HUDEP-2 (cell line): ENCODE data around the gene SOCS6.

Experiments used
- DNase-seq, 76 experiments: peaks; one replicate each; lab custom pipeline; 2025; ENCODE audit not compliant: unreplicated experiment in 76 of 76; lab: John Stamatoyannopoulos, UW

Gene SOCS6

DNA sequence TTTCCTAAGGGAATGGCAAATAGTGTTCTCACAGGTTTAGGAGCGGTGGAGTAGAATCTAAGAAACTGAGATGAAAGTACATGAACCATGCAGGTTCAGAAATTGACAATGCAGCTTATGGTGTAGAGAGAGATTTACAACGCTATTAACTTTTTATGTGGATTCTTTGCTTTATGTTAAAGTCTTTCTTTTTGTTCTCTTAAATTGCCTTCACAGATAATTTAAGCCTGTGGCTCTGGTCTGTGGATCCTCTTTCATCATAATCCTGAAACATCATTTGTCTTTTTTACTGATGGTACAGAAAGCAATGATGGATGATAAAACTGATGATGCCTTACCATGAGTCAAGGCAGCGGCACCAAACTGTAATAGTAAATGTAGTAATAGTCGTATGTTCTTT lies 30.3 kb downstream of the SOCS6 start:
- DNase-seq = no peak

DNA sequence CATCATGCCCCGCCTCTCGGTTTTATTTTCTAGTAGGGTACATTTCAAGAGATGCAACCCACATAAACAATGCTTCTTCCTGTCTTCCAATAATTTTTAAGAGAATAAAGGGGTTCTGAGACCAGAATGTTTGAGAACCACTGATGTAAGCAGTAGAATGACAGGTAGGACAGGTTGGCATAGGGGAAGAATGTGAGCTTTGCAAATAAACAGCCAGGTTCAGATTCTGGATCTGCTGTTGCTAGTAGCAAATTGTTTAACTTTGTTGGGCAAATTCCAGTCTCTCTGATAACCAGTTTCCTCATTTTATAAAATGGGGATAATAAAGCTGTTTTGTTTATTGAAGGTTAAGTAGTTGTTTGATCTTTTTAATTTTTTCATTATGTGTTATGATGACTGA lies 32.8 kb downstream of the SOCS6 start:
- no peak for DNase-seq

DNA sequence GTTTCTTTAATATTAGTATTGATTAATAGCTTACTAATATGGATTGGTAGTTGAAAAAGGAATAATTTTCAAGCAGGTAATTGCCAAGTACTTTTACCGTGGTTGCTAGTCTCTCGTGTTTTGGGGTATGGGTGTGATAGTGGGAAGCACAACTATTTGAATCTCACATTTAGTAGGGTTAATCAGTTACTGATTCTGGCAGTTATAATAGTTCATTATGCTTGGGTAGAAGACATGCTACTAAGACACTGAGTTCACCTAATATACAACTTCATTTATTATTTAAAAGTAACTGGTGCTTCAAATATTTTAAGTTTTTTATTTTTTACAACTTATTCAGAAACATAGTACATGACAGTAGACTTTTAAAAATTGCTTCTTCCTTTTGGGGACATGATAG lies 33.5 kb downstream of the SOCS6 start:
- no peak for DNase-seq

DNA sequence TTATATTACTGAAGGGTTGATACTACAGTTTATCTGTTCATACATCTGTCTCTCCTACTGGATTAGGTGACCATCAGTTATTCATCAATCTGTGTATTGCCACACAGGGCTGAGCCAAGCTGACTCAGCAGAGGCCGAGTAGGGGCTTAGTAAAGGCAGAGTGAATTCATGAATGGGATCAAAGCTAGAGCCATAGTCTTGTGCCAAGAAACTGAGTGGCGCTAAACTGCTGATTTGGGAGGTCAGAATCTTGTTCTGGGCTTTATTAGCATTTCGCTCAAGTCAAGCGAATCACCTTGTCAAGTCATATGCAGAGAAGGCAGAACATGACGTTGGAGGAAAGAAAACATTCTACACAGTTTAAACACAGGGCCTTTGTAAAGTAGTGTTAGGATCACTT lies 34.1 kb downstream of the SOCS6 start:
- DNase-seq = peak in 13 of 76 experiments; percentile 7 to 32 (median 16)

GRCh38 chr18:70324897-70325296 lies 36.1 kb downstream of the SOCS6 start:
- no peak for DNase-seq

DNA sequence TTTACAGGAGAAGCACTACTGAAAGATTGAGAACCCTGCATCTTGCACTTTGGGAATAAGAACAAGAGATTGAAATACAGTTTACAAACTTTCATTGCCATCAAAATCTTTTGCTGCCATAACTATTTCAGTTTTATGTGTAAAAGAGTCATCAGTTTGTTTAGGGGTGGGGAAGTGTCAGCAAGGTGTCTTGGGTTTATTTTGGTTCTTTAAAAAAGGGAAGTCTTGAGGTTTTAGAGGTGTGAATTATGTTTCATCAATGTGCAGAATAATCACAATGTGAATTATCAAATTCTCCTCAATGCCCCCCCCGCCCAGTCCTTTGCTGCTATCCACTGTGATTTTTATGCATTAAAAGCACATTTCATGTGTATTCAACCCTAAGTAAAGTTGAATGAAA lies 37.4 kb downstream of the SOCS6 start:
- no peak for DNase-seq

DNA sequence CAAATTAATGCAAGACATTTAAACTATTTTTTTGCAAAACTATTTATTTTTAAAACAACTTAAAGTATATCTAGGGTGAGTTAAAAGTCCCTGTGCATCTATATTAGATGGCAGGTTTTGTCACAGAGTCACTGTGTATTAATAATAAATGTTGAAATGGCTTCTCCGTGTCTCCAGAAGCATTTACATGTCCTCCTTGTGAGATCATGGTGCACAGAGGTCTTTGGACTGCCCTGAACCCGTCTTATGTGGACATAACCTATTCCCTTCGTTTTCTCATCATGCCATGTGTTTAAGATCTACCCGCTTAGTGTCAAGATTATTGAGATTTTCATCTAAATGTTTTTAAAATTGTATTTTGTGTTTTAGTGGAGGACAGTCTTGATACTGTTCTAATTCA lies 39.3 kb downstream of the SOCS6 start:
- DNase-seq = no peak

- DNase-seq = no peak
Observed at GRCh38 chr18:70329071-70329470, 40.2 kb downstream of the SOCS6 start.

DNA sequence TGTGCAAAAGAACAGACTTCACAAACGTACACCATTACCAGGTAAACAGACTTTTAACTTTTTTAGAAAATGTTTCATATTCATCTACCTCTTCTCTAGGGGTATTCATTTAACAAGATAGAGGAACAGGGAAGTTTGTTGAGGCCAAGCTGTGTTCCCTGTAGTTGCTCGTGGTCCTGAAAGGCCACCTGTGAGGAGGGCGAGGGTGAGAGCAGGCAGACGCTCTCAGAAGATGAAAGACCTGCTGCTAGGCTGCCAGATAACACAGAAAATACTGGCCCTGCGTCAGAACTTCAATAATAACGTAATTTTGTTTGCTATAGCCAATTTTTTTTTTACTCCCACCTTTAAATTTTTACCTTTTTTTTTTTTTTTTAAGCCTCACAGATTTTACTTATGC lies 42.0 kb downstream of the SOCS6 start:
- DNase-seq = no peak

GRCh38 chr18:70331456-70332097 lies 42.7 kb downstream of the SOCS6 start:
- no peak for DNase-seq

- no peak for DNase-seq
Observed at GRCh38 chr18:70332694-70333093, 43.8 kb downstream of the SOCS6 start.

- DNase-seq = no peak
Observed at GRCh38 chr18:70333316-70333715, 44.5 kb downstream of the SOCS6 start.

DNA sequence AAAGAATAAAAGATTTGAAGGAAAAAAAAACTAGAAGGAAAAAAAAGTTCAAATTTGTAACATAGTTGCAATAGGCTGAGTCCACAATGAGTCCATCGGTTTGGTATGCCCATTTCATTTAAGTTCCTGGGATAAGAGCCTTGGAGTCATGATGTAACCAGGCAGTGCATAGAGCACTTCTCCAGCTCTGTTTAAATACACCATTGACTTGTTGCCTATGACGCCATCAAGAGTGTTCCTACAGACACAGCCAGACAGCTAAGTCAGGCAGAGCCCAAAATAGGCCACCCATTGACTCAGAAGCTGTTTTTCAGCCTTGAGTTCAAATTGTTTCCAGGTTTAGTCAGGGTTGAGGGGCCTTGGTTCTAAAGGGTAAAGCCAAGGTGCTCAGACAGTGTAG lies 44.9 kb downstream of the SOCS6 start:
- no peak for DNase-seq

DNA sequence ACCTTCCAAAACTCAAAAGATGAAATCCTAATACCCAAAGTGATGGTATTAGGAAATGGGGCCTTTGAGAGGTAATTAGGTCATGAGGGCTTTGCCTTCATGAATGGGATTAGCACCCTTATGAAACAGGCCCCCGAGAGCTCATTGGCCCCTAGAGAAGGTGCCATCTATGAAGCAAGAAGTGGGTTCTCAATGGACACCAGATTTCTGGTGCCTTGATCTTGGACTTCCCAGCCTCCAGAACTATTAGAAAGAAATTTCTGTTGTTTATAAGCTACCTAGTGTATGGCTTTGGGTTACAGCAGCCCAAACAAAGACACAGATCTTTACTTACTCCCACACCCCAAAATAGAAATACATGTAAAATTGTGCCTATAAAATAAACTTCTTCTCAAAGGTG lies 45.4 kb downstream of the SOCS6 start:
- DNase-seq = no peak

DNA sequence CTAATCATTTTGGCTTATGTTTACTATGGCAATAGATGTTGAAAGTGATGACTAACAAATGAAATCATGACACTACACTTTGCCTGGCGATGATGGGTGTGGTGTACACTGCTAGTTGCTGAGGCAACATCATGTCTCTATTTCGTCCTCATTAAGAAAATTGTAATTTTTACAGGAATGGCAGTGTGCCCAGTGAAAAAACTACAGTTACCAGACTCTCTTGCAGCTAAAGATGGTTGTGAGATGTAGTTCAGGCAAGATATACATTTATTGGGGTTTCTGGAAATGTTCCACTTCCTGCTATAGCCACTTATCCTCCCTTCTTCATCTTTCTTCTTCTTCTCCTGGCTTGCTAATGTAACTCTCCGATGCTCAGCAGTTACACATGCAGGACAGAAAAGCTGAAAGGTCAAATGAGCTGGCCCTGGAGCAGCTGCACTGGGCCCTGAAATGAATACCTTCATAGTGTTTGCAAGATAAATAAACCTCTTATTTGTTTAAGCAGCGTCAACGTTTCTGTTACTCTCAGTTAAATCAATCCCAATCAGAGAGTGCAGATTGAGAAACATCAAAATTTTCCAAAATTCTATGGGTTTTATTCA lies 46.0 kb downstream of the SOCS6 start:
- no peak for DNase-seq

- DNase-seq = no peak
Observed at GRCh38 chr18:70335892-70336726, 47.3 kb downstream of the SOCS6 start.

DNA sequence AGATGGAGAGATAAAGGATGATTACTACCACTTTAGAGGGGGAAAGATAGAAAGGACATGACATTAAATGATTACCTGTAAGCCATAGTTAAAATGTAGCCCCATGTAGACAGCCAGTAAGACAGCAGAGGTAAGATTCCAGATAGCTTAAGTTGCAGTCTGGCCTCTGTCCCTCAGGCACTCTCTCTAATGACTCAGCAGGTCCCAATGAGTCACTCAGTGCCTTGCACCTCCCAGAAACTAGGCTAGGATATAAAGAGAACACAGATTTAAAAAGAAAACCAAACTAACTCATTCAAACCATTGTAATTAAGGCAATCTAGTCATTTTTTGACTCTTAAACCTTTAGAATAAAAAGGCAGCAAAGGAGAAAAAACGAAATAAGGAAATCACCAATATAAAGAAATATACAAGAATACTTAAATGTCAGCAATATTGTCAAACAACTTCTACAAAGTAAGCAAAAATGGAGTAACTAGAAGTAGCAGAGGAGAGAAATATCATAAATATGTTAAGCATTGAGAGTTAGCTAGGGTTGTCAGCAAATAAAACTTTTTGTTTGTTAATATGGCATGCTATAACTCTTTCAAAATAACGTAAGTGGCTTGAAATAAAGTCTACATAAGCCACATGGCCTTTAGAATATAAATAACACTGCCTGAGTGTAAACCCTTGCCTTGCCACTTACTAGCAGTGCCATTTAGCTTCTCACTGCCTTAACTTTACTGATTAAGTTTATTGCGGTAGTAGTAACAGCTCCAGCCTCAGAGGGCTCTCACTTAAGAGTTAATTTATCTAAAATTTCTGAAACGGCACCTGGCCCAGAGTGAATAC lies 48.5 kb downstream of the SOCS6 start:
- peak in 37 of 76 experiments; percentile 0 to 69 (median 29) for DNase-seq

GRCh38 chr18:70338890-70339289 lies 50.0 kb downstream of the SOCS6 start:
- DNase-seq = no peak

GRCh38 chr18:70339915-70340314 lies 51.1 kb downstream of the SOCS6 start:
- no peak for DNase-seq

DNA sequence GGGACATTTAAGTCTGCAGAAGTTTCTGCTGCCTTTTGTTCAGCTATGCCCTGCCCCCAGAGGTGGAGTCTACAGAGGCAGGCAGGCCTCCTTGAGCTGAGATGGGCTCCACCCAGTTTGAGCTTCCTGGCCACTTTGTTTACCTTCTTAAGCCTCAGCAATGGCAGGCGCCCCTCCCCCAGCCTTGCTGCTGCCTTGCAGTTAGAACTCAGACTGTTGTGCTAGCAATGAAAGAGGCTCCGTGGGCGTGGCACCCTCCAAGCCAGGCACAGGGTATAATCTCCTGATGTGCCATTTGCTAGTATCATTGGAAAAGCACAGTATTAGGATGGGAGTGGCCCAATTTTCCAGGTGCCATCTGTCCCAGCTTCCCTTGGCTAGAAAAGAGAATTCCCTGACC lies 59.6 kb downstream of the SOCS6 start:
- peak in 4 of 76 experiments; percentile 2 to 22 (median 6) for DNase-seq

- no peak for DNase-seq
Observed at GRCh38 chr18:70349316-70349715, 60.5 kb downstream of the SOCS6 start.
